NCI-H82 (cell line): ENCODE data around the gene SEZ6L2.
A peak's percentile ranks its signal among the peaks of the same experiment; 100 is the strongest.
"Not testable (repeated sequence)": the region's sequence is repeated elsewhere in the genome, so short reads cannot be mapped to it uniquely, and the experiment has no call there.

Experiments
- DNase-seq: peaks from one replicate; lab custom pipeline; 2025; lab: John Stamatoyannopoulos, UW

SEZ6L2 gene

GRCh38 chr16:29850998-29851397 lies 48.4 kb downstream of the SEZ6L2 start:
- no peak for DNase-seq

GRCh38 chr16:29849505-29849904 lies 49.8 kb downstream of the SEZ6L2 start:
- no peak for DNase-seq

GRCh38 chr16:29848420-29849297 lies 50.7 kb downstream of the SEZ6L2 start:
- DNase-seq, result peak; percentile 83

- DNase-seq, result no peak
These were observed 53.7 kb downstream of the SEZ6L2 start for GRCh38 chr16:29845656-29846055.

- DNase-seq, result no peak
These were observed 54.6 kb downstream of the SEZ6L2 start for GRCh38 chr16:29844575-29845331.

GRCh38 chr16:29843931-29844330 lies 55.4 kb downstream of the SEZ6L2 start:
- no peak for DNase-seq

- no peak for DNase-seq
These were observed 56.5 kb downstream of the SEZ6L2 start for GRCh38 chr16:29842732-29843346.

GRCh38 chr16:29841631-29842030 lies 57.7 kb downstream of the SEZ6L2 start:
- DNase-seq, result no peak

GRCh38 chr16:29840240-29840639 lies 59.1 kb downstream of the SEZ6L2 start:
- no peak for DNase-seq

- DNase-seq, result no peak
These were observed 59.5 kb downstream of the SEZ6L2 start for GRCh38 chr16:29839822-29840221.

- no peak for DNase-seq
These were observed 61.5 kb downstream of the SEZ6L2 start for GRCh38 chr16:29837841-29838240.

- DNase-seq, result no peak
These were observed 62.7 kb downstream of the SEZ6L2 start for GRCh38 chr16:29836623-29837022.

GRCh38 chr16:29835926-29836325 lies 63.4 kb downstream of the SEZ6L2 start:
- DNase-seq, result no peak

GRCh38 chr16:29834079-29834478 lies 65.3 kb downstream of the SEZ6L2 start:
- DNase-seq, result no peak

GRCh38 chr16:29833219-29833618 lies 66.1 kb downstream of the SEZ6L2 start:
- DNase-seq, result not testable (repeated sequence)

- DNase-seq, result no peak
These were observed 67.9 kb downstream of the SEZ6L2 start for GRCh38 chr16:29831490-29831889.

- DNase-seq, result no peak
These were observed 68.6 kb downstream of the SEZ6L2 start for GRCh38 chr16:29830774-29831173.

- no peak for DNase-seq
These were observed 73.0 kb downstream of the SEZ6L2 start for GRCh38 chr16:29826342-29826695.

- peak; percentile 97 for DNase-seq
These were observed 74.0 kb downstream of the SEZ6L2 start for GRCh38 chr16:29825145-29826044.

GRCh38 chr16:29824589-29825144 lies 74.7 kb downstream of the SEZ6L2 start:
- no peak for DNase-seq

- DNase-seq, result no peak
These were observed 77.7 kb downstream of the SEZ6L2 start for GRCh38 chr16:29821643-29822115.
